Measurements from ENCODE around the gene CPT1C.
"Not testable (repeated sequence)": the region's sequence is repeated elsewhere in the genome, so short reads cannot be mapped to it uniquely, and the experiment has no call there.

Gene CPT1C

DNA sequence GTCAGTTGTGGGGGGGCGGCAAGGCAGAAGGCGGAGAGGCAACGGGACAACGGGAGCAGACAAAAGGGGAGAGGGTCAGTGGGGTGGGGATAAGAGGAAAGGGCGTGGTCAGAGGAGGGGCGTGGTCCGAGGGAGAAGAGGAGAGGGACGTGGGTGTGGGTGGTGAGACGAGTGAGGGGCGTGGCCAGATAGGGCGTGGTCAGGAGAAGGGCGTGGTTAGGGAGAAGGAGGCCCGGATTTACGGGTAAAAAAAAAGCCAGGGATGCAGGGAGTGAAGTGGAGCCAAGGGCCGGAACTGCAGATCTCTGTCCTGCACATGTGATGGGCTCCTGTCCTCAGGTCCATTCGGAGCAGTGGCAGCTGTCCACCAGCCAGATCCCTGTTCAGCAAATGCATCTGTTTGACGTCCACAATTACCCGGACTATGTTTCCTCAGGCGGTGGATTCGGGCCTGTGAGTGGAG lies 21.5 kb downstream of the CPT1C start:
- no peak for DNase-seq

DNA sequence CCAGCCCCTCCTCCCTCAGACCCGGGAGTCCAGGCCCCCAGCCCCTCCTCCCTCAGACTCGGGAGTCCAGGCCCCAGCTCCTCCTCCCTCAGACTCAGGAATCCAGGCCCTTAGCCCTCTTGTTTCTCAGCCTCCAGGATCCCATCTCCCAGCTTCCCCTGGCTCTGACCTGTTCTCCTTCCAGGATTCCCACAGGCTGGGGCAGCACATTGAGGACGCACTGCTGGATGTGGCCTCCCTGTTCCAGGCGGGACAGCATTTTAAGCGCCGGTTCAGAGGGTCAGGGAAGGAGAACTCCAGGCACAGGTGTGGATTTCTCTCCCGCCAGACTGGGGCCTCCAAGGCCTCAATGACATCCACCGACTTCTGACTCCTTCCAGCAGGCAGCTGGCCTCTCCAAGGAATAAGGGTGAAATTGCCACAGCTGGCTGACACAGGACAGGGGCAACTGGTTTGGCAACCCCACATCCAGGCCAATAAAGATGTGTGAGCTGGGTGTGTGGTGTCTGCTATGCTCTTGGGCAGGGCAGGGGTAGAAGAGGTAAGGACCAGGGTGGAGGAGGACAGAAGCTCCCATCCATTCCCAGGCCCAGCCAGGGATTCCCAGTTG lies 22.4 kb downstream of the CPT1C start:
- no peak for DNase-seq

DNA sequence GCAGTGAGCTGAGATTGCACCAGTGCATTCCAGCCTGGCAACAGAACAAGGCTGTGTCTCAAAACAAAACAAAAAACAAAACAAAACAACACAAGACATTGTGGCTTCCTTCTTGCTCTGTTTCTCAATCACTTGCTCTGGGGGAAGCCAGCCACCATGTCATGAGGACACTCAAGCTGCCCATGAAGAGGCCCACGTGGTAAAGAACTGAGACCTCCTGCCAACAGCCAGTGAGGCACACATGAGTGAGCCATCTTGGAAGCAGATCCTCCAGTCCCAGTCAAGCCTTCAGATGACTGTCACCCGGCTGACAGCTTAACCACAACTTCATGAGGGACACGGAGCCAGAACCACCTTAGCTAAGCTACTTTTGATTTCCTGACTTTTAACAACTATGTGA lies 25.2 kb downstream of the CPT1C start:
- no peak for DNase-seq

DNA sequence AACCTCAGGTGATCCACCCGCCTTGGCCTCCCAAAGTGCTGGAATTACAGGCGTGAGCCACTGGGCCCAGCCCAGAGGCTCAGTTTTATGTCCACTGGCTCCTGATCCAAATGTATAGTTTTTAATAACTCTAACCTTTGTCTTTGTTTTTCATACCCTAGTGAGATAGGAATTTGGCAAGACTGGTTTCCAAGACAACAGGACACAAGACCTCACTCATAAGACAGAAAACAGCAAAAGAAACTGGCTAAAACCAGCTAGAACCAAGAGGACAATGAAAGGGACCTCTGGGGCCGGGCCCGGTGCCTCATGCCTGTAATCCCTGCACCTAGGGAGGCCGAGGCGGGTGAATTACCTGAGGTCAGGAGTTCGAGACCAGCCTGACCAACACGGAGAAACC lies 27.6 kb downstream of the CPT1C start:
- no peak for DNase-seq

DNA sequence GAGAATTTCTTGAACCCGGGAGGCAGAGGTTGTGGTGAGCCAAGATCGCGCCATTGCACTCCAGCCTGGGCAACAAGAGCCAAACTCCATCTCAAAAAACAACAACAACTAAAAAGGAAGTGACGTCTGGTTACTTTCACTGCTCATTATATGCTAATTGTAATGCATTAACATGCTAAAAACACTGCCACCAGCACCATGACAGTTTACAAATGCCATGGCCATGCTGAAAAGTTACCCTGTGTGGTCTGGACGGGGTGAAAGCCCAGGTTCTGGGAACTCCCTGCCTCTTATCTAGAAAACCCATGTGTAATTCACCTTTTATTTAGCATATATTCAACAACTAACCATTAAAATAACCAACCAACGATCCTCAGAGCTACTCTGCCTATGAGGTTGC lies 28.1 kb downstream of the CPT1C start:
- DNase-seq, result peak; percentile 3

DNA sequence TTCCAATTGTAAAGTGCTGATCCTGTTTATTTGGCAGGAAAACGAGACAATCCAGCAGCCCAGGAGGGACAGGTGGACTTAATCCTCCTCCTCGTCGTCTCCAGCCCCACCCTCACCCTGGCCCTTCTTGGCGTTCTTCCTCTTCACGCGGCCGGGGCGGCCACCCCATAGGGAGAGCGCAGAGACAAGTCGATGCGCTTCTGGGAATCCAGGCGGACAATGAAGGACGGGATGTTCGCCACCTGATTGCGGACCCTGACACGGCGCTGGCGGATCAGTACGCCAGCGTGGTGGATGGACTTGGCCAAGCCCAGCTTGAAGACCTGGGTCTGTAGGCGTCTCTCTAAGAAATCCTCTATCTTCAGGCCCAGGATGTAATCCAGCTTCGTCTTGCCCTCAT lies 28.5 kb downstream of the CPT1C start:
- not testable (repeated sequence) for DNase-seq

DNA sequence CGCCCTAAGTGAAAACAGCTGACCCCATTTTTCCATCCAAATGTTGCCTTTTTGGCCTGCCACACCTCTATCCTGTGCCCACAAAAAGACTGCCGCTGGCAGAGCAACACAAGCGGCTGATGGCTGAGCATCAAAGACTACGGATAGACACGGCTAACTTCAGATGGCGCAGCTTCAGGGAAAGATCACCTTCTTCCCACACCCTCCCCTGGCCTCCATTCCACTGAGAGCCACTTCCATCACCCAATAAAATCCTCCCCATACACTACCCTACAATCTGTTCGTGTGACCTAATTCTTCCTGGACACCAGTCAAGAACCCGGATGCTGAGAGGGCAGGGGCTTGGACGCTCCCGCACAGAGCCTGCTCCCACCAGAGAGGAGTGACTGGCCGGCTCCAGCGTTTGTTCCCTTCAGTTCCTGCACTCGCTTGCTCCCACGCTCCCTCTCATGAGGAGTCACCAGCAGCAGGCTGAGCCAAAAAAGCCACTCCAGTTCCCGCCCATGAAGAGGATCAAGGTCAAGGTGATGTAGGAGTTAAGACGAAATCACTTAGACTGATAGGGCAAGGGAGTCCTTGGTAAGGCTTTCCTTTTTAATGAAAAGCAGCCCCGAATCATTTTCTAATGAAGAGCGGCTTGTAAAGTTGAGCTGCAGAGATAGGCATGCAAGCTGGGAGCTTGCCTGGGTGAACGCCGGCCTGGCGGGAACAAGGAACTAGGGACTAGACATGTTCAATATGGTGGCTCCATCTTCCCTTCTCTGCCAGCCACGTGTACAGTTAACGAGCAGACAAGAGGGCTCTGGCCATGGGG lies 36.5 kb downstream of the CPT1C start:
- DNase-seq, result no peak

DNA sequence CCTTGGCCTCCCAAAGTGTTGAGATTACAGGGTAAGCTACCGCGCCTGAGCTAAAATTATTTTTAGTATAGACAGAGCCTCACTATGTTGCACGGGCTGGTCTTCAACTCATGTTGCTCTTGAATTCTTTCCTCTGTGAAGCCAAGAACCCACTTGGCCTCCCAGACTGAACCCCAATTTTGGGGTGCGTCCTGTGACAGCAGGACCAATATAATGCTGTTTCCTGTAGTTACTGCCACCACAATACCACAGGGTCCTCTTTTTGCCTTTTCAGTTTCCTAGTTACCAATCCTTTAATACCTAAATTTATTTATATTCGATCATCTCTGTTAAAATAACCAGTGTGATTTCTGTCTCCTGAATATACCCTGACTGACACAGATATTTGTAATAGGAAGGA lies 39.2 kb downstream of the CPT1C start:
- no peak for DNase-seq

DNA sequence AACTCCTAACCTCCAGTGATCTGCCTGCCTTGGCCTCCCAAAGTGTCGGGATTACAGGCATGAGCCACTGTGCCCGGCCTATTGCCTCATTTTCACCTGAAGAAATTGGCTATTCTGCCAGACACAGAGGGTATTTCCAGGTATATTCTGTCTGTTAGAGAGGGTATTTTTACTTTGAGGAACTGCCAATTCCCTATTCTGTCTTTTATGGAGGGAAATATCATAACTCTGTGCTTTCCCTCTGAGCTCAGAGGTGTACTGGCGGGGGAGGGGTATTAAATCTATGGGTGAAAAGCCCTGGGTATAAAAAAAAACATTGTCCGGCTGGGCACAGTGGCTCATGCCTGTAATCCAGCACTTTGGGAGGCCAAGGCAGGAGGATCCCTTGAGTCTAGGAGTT lies 47.4 kb downstream of the CPT1C start:
- DNase-seq, result no peak

DNA sequence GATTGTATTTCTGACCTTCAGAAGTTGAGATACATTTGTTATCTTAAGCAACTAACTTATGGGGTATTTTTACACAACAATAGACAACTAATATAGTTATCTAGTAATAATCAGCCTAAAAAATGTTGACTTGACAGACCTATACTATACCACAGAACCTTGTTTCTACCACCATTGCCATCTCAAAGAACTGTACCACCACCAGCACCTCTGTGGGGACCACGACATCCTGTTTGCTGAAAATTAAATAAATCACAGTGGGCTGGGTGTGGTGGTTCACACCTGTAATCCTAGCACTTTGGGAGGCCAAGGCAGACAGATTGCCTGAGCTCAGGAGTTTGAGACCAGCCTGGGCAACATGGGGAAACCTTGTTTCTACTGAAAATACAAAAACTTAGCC lies 48.2 kb downstream of the CPT1C start:
- DNase-seq, result no peak

DNA sequence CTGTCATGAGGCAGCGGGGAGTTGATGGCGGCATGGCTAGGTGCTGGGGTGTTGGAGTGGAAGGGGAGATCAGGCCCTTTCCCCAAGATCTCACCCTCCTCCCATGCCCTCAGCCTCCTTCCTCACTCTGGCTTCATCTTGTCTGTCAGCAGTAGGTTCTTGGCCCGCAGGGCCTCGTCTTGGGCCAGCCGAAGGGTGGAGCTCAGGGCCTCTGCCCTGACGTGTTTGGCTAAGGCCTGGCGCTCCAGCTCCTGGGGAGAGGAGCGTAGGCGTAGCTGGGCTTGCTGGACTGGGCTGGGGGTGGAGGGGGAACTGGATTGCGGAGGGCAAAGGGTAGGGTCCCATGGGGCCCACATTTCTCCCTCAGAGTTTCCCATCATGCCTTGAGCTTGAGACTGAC lies 49.0 kb downstream of the CPT1C start:
- DNase-seq, result no peak

DNA sequence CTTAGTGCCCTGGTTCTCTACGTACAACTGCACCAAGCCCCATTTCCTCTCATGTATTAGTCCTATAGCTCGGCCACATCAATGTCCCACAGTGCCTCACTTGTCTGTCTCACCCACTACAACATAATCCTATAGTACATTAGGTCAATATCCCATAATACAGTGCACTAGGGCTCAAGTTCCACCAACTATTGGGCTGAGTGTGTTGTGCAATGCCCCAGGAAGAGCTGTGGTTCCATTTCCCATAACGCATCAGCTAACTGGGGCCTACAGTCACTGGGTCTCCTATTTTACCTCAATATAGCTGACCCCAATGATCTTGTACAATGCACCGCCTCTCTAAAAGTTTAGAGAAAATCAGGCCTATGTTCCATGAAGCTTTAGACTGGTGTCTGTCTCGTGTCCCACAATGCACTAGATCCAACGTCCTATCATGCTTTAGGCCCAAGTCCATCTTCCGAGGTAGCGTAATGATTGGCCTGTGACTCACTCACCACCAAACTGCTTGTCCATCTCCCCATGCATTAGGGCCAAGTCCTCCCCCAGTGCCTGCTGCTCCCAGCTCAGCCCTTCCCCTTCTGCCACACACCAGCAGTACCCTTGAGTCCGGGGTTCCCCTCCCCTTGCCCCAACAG lies 50.4 kb downstream of the CPT1C start:
- DNase-seq, result no peak

DNA sequence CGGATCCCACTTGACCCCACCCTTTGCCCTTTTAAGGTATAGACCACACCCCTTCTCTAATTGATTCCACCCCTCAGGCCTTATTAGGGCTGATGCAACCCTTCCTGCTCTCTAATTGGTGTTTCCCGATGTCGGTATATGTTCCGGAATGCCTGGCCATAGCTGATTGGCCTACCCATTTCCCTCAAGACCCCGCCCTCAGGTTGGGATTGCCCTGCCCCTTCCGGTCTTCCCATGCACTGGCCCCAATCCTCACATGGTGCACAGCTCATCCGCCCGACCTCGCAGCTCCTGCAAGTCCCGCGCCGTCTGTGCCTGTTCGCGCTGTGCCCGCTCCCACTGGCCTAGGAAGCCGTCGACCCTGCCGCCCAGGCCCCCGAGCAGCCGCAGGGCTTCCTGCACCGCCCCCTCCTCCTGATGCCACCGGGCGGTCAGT lies 54.0 kb downstream of the CPT1C start:
- no peak for DNase-seq

DNA sequence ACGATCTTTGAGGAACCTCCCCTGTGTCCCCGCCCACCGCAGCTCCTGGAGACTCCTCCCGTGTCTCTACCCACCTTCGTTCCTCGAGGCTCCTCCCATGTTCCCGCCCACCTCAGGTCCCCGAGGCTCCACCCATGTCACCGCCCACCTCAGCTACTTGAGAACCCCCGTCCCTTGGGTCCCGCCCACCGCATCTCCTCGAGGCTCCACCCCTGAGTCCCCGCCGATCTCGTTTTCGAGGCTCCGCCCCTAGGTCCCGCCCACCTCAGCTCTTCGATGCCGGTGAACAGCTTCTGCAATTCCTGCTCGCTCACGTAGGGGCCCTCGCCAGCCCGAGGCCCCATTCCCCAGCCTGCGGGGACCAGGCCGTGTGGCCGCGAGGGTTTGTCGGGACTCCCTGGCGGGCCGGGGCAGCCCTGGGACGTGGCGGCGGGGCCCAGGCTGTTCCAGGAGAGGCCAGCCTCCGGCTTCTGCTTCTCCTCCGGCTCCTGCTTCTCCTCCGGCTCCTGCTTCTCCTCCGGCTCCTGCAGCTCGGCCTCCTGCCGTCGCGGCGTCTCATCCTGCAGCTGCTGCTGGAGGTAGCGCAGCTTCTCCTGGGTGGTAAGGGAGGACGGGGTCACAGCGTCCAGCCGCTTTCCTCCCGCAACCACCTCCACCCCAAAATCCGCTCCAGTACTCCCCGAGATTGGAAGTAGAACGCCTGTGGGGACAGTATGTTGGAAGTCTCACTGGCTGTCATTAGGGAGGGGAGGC lies 55.5 kb downstream of the CPT1C start:
- DNase-seq, result peak; percentile 67

DNA sequence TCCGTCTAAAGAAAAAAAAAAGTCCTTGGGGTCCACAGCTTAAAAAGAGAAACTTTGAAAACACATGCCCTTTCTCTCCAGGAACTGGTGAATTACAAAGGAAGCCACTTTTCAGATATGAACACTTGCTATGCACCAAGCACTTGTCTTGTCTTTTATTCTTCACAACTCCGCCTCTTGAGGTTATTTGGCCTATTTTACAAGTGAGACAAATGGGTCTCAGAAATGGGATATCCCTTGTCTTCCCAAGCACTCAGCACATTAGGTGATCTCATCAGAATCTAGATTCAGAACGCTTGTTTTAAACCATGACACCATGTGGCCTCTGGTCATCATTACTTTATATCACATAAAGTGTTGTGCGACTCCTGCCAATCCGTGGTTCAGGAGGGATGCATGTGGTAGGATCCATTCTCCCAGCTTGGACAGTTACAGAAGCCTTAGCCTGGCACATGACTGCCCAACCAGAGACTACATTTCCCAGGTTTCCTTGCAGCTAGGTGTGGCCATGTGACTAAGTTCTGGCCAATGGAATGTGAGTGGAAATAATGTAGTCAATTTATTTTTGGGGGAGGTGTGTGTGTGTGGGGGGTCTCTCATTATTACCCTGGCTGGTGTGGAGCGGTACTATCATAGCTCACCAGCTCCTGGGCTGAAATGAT lies 58.3 kb downstream of the CPT1C start:
- DNase-seq, result no peak

DNA sequence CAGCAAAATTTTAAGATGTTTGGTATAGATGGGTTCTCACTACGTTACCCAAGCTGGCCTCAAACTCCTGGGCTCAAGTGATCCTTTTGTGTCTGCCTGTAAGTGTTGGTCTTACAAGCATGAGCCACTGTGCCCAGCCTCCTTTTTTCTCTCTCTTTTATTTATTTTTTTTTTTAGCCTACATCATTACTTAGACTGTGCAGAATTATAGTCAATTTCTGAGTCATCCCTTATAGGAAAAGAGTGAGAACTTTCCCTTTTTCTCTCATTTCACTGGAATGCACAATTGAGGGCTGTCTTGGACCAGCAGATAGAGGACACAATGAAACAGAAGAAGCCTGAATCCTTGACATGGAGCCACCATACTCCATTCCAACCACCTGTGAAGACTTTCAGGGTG lies 58.9 kb downstream of the CPT1C start:
- no peak for DNase-seq

DNA sequence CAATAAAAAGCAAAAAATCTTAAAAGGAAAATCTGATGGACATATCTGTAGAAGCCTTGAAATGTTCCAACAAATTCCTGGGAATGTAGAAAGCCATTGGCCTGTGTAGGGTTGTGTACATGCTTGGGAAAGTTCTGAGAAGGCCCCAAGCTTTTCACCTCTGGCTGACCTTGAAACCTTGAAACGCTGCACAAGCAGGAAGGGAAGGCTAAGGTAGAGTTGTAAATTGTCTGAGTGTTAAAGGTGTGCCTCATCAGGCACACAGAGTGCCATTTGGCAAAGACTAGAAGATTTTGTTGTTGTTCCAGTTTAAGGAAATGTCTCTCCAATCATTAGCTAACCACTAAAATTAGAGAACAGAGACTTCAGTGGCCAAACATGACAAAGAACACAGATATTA lies 61.8 kb downstream of the CPT1C start:
- DNase-seq, result no peak

DNA sequence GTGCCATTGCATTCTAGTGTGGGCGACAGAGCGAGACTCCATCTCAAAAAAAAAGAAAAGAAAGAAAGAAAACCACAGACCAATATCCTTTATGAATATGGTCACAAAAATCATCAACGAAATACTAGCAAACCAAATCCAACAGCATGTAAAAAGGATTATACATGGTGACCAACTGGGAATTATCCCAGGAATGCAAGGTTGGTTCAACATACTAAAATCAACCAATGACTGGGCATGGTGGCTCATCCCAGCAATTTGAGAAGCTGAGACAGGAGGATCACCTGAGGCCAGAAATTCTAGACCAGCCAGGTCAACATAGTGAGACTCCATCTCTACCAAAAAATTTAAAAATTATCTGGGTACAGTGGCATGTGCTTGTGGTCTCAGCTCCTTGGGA lies 65.0 kb downstream of the CPT1C start:
- DNase-seq, result no peak

DNA sequence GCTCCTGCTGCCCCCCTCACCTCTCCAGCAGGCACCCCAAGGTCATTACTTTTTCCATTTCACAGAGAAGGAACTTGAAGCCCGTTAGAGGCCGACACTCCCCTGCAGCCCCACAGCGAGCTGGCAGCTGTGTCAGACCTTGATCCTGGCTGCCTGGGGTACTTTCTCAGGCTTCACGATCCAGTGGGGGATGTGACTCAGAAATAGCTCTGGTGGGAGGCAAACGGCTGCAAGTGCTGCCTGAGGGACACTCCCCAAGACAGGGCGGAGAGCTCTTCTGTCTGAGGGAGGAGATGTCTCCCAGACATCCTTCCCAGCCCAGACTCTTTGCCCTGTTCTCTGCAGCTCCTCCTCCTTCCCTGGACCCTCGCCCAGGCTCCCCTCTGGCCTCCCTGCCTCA lies 67.4 kb downstream of the CPT1C start:
- no peak for DNase-seq

DNA sequence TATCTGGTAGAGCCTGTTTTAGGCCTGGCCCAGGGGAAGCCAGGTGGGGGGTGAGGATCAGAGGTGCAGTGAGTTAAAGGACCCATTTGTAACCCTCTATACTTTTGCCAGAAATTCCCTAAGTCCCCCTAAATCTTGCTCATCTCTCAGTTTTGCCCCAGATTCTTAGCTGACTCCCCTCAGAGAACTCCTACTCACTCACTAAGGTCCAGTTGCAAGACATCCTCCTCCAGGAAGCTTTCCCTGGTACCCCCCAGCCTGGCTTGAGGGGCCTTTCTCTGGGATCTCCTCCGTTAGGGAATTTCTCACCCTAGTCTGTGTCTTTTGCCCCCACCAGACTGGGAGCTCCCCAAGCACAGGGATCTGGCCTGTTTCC lies 70.3 kb downstream of the CPT1C start:
- no peak for DNase-seq

DNA sequence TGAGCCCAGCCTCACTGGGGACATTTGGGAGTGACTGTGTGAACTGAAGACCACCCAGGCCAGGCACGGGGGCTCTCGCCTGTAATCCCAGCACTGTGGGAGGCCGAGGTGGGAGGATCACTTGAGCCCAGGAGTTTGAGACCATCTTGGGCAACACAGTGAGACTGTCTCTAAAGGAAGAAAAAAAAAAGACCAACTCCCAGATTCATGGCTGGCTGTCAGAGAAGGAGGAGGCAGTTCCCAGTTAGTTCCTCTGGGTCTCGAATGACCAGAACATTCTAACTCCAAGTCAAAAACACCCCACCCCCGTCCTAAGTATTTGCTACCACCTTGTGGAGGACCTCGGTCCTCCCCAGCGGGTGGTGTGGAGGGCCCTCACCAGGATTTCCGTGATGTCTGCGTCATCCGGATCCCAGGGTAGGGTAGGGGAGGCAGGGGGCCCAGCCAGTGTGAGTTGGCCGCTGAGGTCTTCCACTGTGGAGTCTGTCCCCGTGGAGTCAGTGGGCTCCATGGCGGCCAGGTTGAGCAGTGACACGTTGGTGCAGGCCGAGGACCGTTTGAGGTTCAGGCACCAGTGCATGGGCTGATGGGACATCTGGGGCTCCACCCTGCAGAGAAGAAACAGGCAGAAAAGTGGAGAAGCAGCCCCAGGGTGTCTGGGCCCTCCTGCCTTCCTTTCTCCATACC lies 70.9 kb downstream of the CPT1C start:
- no peak for DNase-seq

DNA sequence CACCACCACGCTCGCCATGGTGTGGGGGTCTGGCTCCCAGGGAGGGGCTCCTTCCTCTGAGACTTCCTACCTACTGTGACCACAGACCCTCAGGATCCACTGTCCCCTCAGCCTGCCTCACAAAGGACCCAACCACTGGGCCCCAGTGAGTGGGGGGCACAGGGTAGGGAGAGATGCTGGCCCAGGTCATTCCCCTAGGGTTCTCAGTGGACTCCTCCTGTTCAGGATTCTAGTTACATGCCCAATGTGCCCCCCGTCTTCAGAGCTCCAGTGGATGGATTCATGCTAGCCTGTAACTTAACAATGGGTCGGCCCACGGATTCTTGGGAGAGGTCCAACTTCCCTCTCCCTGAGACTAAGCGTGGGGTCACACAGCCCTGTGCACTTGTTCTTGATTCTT lies 72.3 kb downstream of the CPT1C start, which contains the start of gene TSKS:
Gene TSKS, minus strand, starts transcription at position 77 of the 400 bp plus-strand sequence. Its CDS starts 59 bp downstream, at position 18.
- DNase-seq, result no peak
